OCI-LY1 (cell line): ENCODE measurements around the gene LIX1L.

ENCODE experiments used
- CTCF ChIP-seq: fragments of 200-600 bp; sonication (generic), shearing (Covaris generic); IDR thresholded peaks from 2 replicates; pipeline ENCODE4 v1.5.1; 2017; ENCODE audit warnings: mild to moderate bottlenecking, antibody characterized with exemption, low read length, moderate library complexity, mixed read lengths
- EZH2 ChIP-seq: fragments of 200-600 bp; sonication (generic), shearing (Covaris generic); IDR thresholded peaks from 2 replicates; pipeline ENCODE4 v1.8.0; 2017; ENCODE audit warnings: borderline replicate concordance, mixed run types, mild to moderate bottlenecking, antibody characterized with exemption, low read length, moderate library complexity, mixed read lengths

- TF ChIP-seq CTCF (no peak), EZH2 (no peak)
Observed at GRCh38 chr1:145994391-145995120, 36.7 kb upstream of the LIX1L start.
